Measurements from ENCODE around the gene GSTT2B. TPM values are rescaled to one million over a fixed set of nuclear protein-coding genes. Genes with fewer than 3 reads are reported as not detected.
A peak's percentile ranks its signal among the peaks of the same experiment; 100 is the strongest.
"Not testable (repeated sequence)": the region's sequence is repeated elsewhere in the genome, so short reads cannot be mapped to it uniquely, and the experiment has no call there.

Gene GSTT2B
- total RNA-seq, 3 donors from 2014 or later: 4.3 to 16.1 (median 4.3) TPM

DNA sequence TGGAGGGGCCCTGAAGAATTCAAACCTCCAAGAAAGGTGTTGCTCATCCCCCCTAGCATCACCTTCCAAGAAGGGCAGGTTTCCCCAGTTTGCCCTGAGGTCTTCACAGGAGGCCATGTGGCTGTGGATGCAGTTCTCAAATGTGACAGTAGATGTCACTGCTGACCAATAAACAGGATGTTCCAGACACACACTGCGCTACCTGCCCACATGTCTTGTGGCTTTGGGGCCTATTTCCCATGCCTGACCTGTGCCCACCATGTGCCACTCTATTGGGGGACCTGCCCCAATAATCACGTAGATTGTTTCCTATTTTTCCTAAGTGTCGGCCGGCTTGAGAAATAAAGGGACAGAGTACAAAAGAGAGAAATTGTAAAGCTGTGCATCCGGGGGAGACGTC is 23.4 kb upstream of the GSTT2B start:
- Histone ChIP-seq H3K27me3 (no peaks in the 10 kb centered on the region), H3K9me3 (no peaks in the 10 kb centered on the region), H3K36me3 (no peaks in the 10 kb centered on the region), H3K4me3 (no peak overlapping the region), H3K4me1 (no peaks in the 10 kb centered on the region), H3K27ac (no peak overlapping the region)
- no peak for DNase-seq (ENCODE audit: low spot score in 2 of 2)
- intact Hi-C loops (cut with DNase I; ENCODE audit: low total_unique reads): no loop called here
- TF ChIP-seq, protein P1, sequence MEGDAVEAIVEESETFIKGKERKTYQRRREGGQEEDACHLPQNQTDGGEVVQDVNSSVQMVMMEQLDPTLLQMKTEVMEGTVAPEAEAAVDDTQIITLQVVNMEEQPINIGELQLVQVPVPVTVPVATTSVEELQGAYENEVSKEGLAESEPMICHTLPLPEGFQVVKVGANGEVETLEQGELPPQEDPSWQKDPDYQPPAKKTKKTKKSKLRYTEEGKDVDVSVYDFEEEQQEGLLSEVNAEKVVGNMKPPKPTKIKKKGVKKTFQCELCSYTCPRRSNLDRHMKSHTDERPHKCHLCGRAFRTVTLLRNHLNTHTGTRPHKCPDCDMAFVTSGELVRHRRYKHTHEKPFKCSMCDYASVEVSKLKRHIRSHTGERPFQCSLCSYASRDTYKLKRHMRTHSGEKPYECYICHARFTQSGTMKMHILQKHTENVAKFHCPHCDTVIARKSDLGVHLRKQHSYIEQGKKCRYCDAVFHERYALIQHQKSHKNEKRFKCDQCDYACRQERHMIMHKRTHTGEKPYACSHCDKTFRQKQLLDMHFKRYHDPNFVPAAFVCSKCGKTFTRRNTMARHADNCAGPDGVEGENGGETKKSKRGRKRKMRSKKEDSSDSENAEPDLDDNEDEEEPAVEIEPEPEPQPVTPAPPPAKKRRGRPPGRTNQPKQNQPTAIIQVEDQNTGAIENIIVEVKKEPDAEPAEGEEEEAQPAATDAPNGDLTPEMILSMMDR (IDR thresholded peaks at IDR 0.05): peak in 1 of 3 donors; percentile 37
- TF ChIP-seq POLR2AphosphoS5 (IDR thresholded peaks at IDR 0.05): no peak
- no peak for TF ChIP-seq POLR2A (IDR thresholded peaks at IDR 0.05)

DNA sequence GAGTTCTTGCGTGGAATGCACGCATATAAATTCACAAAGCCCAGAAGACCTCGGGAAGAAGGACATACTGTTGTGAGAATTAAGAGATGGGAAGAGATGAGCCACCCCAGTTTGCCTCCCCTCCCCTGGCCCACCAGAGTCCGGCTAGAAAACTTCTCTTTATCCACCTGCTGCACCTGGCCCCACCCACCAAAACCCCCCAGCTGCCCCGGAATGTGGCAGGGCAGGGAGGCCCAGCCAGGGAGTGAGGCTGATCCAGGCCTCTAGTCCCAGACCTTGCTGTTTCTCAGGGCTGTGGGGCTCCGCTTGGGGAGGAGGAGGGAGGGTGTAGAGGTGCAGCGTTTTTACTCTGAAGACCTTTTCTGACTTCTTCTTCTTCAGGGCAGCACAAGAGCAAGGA is 19.6 kb upstream of the GSTT2B start:
- H3K9me3 ChIP-seq; H3K27ac ChIP-seq; DNase-seq (ENCODE audit: low spot score in 2 of 2); H3K36me3 ChIP-seq; H3K27me3 ChIP-seq; intact Hi-C loops (cut with DNase I; ENCODE audit: low total_unique reads); H3K4me1 ChIP-seq: not testable (repeated sequence)
- peak overlapping the region in 1 of 3 donors; percentile 25 for H3K4me3 ChIP-seq

DNA sequence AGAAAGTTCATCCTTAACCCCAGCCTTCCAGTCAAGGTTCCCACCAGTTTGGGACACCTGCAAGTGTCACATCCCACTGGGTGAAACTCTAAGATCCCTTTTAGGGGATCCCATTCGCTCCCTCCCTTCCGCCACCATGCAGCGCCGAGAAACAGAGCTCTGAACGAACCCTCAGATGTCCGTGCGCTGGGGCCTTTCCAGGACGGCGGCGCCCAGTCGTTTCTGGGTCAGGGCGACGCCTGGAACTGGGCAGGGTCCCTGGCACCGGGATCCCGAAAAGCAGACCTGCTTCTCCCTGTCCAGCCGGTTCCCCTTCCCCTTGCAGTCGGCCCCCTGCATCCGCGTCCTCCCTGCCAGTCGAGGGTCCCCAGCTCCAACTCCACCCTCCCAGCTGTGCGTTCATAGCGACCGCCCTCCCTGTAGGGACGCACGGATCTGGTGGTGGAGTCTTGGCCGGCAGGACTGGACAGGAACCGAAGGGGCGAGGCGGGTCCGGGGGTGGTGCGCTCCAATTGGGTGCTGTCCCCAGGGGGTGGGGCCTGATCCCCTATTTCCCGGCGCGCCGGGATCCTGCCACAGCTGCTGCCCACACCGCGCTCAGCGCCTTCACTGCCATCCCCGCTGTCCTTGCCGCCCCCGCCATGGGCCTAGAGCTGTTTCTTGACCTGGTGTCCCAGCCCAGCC is 18.7 kb upstream of the GSTT2B start, which contains the start of gene GSTT2:
GSTT2 (plus strand) TSS at position 578 of the 684 bp plus-strand sequence.
- H3K36me3 ChIP-seq; H3K27ac ChIP-seq; H3K4me1 ChIP-seq; intact Hi-C loops (cut with DNase I; ENCODE audit: low total_unique reads); H3K27me3 ChIP-seq; DNase-seq (ENCODE audit: low spot score in 2 of 2); H3K9me3 ChIP-seq: not testable (repeated sequence)
- peak within 1 kb of the TSS in 1 of 3 donors; percentile 25 for H3K4me3 ChIP-seq

DNA sequence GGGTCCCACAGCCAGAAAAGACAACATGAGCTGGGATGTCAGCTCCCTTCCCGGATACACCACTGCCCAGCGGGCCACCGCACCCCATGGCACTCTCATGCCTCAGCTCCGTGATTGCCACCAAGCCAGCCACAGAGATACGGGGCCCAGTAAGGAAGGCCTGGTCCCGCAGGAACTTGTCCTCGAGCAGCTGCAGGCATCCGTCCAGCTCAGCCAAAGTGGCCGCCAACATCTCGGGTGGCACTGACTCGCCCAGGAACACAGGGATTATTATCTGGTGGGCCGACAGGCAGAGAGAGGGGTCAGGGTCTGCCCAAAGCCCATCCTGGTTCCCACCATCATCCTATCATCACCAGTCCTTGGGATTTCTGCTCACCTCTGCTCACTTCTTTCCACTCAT is 16.3 kb upstream of the GSTT2B start:
- DNase-seq (ENCODE audit: low spot score in 2 of 2); H3K9me3 ChIP-seq; H3K4me1 ChIP-seq; H3K27ac ChIP-seq; H3K4me3 ChIP-seq; H3K36me3 ChIP-seq; intact Hi-C loops (cut with DNase I; ENCODE audit: low total_unique reads); H3K27me3 ChIP-seq: not testable (repeated sequence)

DNA sequence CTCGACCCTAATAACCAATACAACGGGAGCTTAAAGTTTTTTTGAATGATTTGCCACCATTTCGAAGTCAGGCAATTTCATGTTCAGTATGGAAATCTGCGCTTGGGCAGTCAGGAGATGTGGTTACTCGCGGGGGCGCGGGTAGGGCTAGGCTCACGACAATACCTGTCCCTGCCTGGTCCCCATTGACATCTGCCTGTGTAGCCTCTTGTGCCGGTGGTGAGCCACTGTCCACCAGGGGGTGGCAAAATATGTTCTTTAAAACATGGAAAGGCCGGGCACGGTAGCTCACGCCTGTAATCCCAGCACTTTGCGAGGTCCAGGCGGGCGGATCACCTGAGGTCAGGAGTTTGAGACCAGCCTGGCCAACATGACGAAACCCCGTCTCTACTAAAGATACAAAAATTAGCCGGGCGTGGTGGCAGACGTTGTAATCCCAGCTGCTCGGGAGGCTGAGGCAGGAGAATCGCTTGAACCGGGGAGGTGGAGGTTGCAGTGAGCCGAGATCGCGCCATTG is 13.9 kb upstream of the GSTT2B start:
- intact Hi-C loops (cut with DNase I; ENCODE audit: low total_unique reads); H3K4me3 ChIP-seq; DNase-seq (ENCODE audit: low spot score in 2 of 2): not testable (repeated sequence)

DNA sequence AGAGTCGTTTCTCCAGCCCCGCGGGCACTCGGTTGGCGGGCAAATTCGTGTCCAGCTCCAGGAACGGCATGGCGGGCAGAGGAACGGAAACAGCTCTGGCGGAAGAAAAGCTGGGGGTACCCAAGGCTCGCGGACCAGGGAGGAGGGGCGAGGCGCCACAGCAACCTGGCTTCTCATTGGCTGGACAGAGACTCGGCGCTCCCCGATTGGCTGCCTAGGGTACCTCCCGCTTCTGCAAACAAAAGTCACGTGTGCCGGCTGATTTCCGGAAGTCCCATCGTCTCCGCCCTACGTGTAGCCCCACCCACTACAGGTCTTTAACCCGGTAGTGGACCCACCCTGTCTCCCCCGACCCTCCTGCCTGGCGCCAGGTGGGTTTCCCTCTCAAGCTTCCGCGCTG is 13.3 kb upstream of the GSTT2B start, which contains the start of gene DDT:
DDT (minus strand) TSS at position 97 of the 400 bp plus-strand sequence; CDS start at position 70, 27 bp downstream.
- DNase-seq (ENCODE audit: low spot score in 2 of 2); H3K4me1 ChIP-seq; H3K27me3 ChIP-seq; H3K9me3 ChIP-seq; intact Hi-C loops (cut with DNase I; ENCODE audit: low total_unique reads); H3K4me3 ChIP-seq; H3K27ac ChIP-seq; H3K36me3 ChIP-seq: not testable (repeated sequence)

More for the DNA sequence above, 13.9 kb upstream of the GSTT2B start:
- H3K4me1 ChIP-seq, H3K36me3 ChIP-seq, H3K9me3 ChIP-seq, H3K27me3 ChIP-seq, H3K27ac ChIP-seq: not testable (repeated sequence)

DNA sequence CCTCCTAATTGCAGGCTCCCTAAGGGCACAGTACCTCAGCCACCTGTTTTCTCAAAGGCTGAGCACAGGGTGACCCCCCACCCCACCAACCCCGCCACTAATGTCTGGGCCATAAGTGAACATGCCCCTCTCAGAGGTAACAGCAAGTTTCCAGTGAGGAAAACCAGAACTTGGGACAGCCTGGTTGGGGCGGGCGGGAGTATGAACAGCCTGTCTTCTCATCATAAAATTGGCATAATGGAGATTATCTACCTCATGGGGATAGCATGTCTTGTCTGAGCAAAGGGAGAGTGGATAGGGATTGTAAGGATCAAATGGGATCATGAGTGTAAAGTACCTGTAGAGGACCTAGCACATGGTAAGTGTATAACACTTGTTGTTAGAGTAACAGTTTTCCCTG is 10.9 kb upstream of the GSTT2B start:
- H3K27me3 ChIP-seq; H3K4me3 ChIP-seq; DNase-seq (ENCODE audit: low spot score in 2 of 2); H3K4me1 ChIP-seq; H3K27ac ChIP-seq; intact Hi-C loops (cut with DNase I; ENCODE audit: low total_unique reads); H3K9me3 ChIP-seq; H3K36me3 ChIP-seq: not testable (repeated sequence)

DNA sequence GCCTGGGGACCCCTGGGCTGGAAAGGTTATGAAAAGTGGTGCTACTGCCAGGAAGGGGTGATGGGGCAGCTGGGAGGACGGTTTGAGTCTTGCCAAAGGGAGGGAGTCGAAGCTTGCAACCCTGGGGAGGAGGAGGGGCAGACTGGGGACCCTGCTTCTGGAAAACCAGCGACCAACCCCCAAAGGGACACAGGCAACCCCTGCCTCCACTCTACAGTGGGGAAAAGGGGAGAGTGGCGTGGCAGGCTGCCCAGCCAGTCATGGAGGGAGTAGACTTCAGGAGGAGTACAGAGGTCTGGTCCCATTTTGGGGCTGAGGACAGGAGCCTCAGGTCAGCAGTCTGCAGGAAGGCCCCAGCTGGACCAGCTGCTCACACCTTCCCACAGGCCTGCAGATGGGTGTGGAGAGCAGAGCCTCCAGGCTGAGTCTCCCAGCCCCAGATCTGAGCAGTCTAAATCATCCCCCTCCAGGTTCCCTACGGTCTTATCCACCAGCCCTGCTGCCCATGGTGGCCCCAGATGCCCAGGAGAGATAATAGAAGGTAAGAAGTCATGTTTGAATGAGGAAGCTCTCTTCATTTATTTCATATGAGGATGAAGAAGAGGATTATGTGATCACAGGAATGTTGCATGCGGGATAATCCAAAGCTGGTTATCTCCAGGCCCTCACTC is 10.0 kb upstream of the GSTT2B start:
- Histone ChIP-seq H3K36me3 (peaks cover 4% of the 10 kb centered on the region), H3K4me1 (no peaks in the 10 kb centered on the region), H3K4me3 (no peak overlapping the region), H3K9me3 (no peaks in the 10 kb centered on the region), H3K27ac (no peak overlapping the region), H3K27me3 (no peaks in the 10 kb centered on the region)
- no peak for DNase-seq (ENCODE audit: low spot score in 2 of 2)
- TF ChIP-seq, protein P1 (IDR thresholded peaks at IDR 0.05): no peak
- no peak for TF ChIP-seq POLR2AphosphoS5 (IDR thresholded peaks at IDR 0.05)
- no peak for TF ChIP-seq POLR2A (IDR thresholded peaks at IDR 0.05)
- intact Hi-C loops (cut with DNase I; ENCODE audit: low total_unique reads): no loop called here
